Pancreas (tissue), 10 donors: Measurements from ENCODE around the gene CHSY1. TPM values are rescaled to one million over a fixed set of nuclear protein-coding genes. Genes with fewer than 3 reads are reported as not detected.
A peak's percentile ranks its signal among the peaks of the same experiment; 100 is the strongest.

Source experiments
- ATAC-seq, 4 donors: fragments of 200-7000 bp; cut with Tn5 transposase; one replicate each; pipeline versions ENCODE4 v1.8.0 to v1.9.1; 2020; ENCODE audit warnings: mild to moderate bottlenecking in 4 of 4, moderate library complexity in 4 of 4
- DNase-seq, 6 donors: peaks; one replicate each; pipeline ENCODE4 v3.0.0-alpha.2; 2020
- FAIRE-seq: peaks from 2 replicates; lab custom pipeline; 2012; peaks lifted over from hg19 to GRCh38; lab: Jason Lieb, UNC
- H3K27ac ChIP-seq, 4 donors: fragments of 200-600 bp; sonication (generic); 1 replicate in 3 of 4; 2 replicates in 1 of 4; pipeline versions ENCODE4 v1.5.0 to v1.8.0; 2020
- H3K27me3 ChIP-seq, 4 donors: fragments of 200-600 bp; one replicate each; pipeline ENCODE4 v1.8.0; 2021
- H3K36me3 ChIP-seq, 3 donors: fragments of 200-600 bp; sonication (generic) in 1 of 3; one replicate each; pipeline versions ENCODE4 v1.5.0 to v1.8.0; 2020 to 2021
- H3K4me1 ChIP-seq, 3 donors: fragments of 200-600 bp; one replicate each; pipeline ENCODE4 v1.8.0; 2021
- H3K4me3 ChIP-seq, 4 donors: fragments of 200-600 bp; sonication (generic) in 2 of 4; one replicate each; pipeline versions ENCODE4 v1.5.0 to v1.8.0; 2020 to 2021
- H3K9me3 ChIP-seq, 4 donors: fragments of 200-600 bp; one replicate each; pipeline ENCODE4 v1.8.0; 2021
- WGBS, 2 donors: extraction: QIAGEN DNeasy Blood & Tissue Kit; methylation state at CpG; one replicate each; pipeline ENCODE4 v1.1.7; 2013; 5-methylcytosine and 5-hydroxymethylcytosine counted together
- intact Hi-C, 3 donors: fragments of 100-400 bp; cut with DNase I; formaldehyde crosslinking; loops; one replicate each; pipeline versions ENCODE4 v1.11.1 to v1.14.2; 2022
- polyA plus RNA-seq, 2 donors: library from polyadenylated mRNA; stranded (reverse); fragments of 200-250 nt; gene quantifications; one replicate each; pipeline ENCODE4 v1.2.3, GENCODE V29; 2013
- total RNA-seq, 6 donors: library from RNA; stranded (reverse); fragmentation: NEBNext Ultra II Directional in 4 of 6; extraction: Animal tissue kit (Norgen Biotek cat#: 25700) in 4 of 6; gene quantifications; one replicate each; pipeline versions ENCODE4 v1.2.1 to v1.2.4, GENCODE V29; 2021 to 2023
- TF ChIP-seq, protein P1 (sequence below), 4 donors: fragments of 200-600 bp; sonication (generic) in 3 of 4; IDR thresholded peaks; one replicate each; pipeline versions ENCODE4 v1.5.0 to v1.8.0; 2021; ENCODE audit warnings: antibody characterized with exemption in 4 of 4
- donor health status: healthy with polysubstance abuse.
- donor health status: DM: no; HTN: no; CAD: no; lungs with moderate emphysema.
- donor health status: DM: no; HTN: no; CAD: no.
- donor health status: control.
- donor health status: control.
- donor health status: Bipolar disorder and iron deficiency.
- donor health status: DM: yes; HTN: yes; CAD: no.
- donor health status: DM: no; HTN: no; CAD: no.
- donor health status: DM: no; HTN: no; CAD: no.
- donor health status: DM: yes; HTN: yes; CAD: no.

Gene CHSY1, protein sequence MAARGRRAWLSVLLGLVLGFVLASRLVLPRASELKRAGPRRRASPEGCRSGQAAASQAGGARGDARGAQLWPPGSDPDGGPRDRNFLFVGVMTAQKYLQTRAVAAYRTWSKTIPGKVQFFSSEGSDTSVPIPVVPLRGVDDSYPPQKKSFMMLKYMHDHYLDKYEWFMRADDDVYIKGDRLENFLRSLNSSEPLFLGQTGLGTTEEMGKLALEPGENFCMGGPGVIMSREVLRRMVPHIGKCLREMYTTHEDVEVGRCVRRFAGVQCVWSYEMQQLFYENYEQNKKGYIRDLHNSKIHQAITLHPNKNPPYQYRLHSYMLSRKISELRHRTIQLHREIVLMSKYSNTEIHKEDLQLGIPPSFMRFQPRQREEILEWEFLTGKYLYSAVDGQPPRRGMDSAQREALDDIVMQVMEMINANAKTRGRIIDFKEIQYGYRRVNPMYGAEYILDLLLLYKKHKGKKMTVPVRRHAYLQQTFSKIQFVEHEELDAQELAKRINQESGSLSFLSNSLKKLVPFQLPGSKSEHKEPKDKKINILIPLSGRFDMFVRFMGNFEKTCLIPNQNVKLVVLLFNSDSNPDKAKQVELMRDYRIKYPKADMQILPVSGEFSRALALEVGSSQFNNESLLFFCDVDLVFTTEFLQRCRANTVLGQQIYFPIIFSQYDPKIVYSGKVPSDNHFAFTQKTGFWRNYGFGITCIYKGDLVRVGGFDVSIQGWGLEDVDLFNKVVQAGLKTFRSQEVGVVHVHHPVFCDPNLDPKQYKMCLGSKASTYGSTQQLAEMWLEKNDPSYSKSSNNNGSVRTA
- 10 to 100 TPM in 1 of 6 donors, 1 to 10 TPM in 5; 4.6 to 11.2 (median 6.6) TPM for total RNA-seq
- polyA plus RNA-seq = 1 to 10 TPM; 3.4 to 4.9 TPM

DNA sequence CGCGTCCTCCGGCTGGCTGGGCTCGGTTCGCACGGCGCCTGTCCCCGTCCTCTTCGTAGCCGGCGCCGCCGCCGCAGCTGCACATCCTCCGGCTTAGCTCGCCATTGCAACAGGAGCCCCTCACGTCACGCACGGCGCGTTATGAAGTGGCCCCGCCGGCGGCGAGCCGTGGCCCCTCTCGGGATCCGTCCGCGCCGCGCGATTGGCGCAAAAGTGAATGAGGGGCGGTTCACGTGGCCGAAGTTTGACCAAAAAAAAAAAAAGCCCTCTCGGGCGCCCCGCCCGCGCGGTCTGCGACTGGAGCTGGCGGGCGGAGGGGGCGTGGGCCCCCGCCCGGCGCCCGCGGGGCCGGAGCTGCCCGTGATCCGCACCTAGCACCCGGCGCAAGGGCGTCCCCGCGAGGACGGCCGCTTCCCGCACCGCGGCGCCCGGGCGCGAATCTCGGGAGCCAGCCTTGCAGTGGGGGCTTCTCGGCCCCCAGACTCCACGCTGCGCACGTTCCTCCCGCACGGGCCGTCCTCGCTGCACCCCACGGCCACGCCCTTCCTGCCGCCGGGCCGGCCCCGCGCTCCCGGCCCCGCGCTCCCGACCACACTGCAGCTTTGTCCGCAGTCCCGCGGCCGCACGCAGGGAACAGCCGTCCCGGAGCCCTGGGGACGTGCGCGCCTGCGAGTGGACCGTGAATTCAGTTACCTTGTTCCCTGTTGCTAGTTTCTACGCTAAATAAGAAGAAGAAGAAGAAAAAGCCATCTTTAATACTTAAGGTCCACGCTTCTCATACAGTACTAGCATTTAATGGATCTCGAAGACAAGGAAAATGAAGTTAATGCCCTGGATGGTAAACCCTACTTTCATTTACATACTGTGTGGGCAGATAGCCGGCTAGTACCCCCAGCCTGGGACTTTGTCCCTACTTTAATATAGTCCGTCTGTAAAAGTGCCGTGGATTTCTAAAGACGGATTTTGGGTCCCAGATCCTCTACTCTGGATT lies at the start of gene CHSY1:
CHSY1 (minus strand) TSS at position 219 of the 991 bp plus-strand sequence. CDS start 592 bp downstream, outside the sequence.
- intact Hi-C loops = no loop called here
- Histone ChIP-seq H3K27me3 (no peaks in the 10 kb centered on the region), H3K9me3 (no peaks in the 10 kb centered on the region), H3K27ac (peak within 1 kb of the TSS; percentile 51 to 82 (median 70)), H3K36me3 (no peaks in the 10 kb centered on the region), H3K4me3 (peak within 1 kb of the TSS; percentile 61 to 84 (median 82)), H3K4me1 (peaks cover 0 to 14% (median 7%) of the 10 kb centered on the region in 3 donors)
- TF ChIP-seq, protein P1, sequence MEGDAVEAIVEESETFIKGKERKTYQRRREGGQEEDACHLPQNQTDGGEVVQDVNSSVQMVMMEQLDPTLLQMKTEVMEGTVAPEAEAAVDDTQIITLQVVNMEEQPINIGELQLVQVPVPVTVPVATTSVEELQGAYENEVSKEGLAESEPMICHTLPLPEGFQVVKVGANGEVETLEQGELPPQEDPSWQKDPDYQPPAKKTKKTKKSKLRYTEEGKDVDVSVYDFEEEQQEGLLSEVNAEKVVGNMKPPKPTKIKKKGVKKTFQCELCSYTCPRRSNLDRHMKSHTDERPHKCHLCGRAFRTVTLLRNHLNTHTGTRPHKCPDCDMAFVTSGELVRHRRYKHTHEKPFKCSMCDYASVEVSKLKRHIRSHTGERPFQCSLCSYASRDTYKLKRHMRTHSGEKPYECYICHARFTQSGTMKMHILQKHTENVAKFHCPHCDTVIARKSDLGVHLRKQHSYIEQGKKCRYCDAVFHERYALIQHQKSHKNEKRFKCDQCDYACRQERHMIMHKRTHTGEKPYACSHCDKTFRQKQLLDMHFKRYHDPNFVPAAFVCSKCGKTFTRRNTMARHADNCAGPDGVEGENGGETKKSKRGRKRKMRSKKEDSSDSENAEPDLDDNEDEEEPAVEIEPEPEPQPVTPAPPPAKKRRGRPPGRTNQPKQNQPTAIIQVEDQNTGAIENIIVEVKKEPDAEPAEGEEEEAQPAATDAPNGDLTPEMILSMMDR (IDR thresholded peaks at IDR 0.05) = no peak
- FAIRE-seq = no peak
- peak; percentile 85 to 96 (median 90) for DNase-seq
- peak; percentile 84 to 89 (median 88) for ATAC-seq
- 1% methylated on average over 78 to 108 of the region's 108 CpGs for WGBS, 2 donors

DNA sequence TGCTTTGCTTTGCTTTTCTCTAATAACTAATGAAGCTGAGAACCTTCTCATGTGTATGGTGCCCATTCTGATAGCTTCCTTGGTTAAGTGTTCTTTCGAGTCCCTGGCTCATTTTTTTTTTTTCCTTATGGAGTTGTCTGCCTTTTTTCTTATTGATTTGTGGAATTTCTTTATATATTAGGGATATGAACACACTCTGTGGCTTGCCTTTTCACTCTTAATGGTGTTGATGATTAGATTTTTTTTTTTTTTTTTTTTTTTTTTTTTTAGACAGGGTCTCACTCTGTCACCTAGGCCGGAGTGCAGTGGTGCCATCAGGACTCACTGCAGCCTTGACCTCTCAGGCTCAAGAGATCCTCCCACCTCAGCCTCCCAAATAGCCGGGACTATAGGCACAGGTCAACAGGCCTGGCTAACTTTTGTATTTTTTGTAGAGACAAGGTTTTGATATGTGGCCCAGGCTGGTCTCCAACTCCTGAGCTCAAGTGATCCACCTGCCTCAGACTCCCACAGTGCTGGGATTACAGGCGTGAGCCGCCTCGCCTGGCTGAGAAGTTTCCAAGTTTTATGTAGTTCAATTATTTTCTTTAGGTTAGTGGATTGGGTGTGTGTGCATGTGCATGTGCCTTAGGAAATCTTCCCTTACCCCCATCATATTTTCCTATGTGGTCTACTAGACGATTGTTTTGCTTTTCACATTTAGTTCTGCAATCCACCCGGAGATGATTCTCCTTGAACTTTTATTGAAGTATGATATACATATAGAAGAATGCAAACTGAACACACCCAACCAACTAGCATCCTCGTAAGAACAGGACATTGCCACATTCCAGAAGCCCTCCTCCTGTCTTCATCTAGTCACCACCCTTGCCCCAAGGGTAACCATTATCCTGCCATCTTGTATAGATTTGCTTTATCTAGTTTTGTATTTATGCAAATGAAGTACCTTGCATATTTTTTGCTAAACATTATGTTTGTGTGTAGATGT lies 44.9 kb upstream of the CHSY1 start:
- no peak overlapping the region for H3K27ac ChIP-seq

DNA sequence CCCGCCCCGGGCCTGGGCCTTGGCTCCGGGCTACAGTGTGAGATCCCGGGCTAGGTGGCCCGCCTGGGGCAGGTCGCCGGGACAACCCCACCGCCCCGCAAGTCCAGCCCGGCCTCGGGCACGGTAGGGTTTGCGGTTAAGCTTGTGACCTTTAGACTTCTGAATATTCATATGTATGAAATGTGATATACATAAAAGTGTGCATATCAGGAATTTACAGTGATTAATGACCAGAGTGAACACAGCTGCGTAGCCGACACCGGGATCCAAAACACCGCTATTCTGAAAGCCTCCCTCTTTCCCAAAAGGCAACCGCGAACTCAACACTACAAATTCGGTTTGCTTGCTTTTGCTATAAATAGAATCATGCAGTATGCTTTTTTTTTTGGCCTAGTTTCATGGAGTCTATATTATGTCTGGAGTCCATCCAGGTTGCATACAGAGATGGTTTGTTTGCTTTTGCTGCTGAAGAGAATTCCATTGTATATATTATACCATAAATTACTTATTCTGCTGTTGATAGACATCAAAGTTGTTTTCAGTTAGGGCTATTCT lies 43.8 kb upstream of the CHSY1 start:
- Histone ChIP-seq H3K36me3 (no peaks in the 10 kb centered on the region), H3K27me3 (no peaks in the 10 kb centered on the region), H3K4me1 (peaks cover 0 to 15% (median 11%) of the 10 kb centered on the region in 3 donors), H3K27ac (peak overlapping the region; percentile 89 to 95 (median 92)), H3K4me3 (peak overlapping the region; percentile 68 to 96 (median 88)), H3K9me3 (no peaks in the 10 kb centered on the region)
- 1% methylated on average over 20 of the region's 20 CpGs for WGBS, 2 donors
- ATAC-seq (no peak), DNase-seq (peak in 2 of 6 donors; percentile 74 to 81), FAIRE-seq (no peak)
- intact Hi-C loops = no loop called here
- TF ChIP-seq, protein P1 (IDR thresholded peaks at IDR 0.05) = no peak

More for the DNA sequence above, 44.9 kb upstream of the CHSY1 start:
- no peak for FAIRE-seq
- WGBS, 2 donors = 76 to 81% methylated on average over 9 of the region's 9 CpGs
- intact Hi-C loops = no loop called here
- TF ChIP-seq, protein P1 (IDR thresholded peaks at IDR 0.05) = no peak
- Histone ChIP-seq H3K27me3 (no peaks in the 10 kb centered on the region), H3K4me1 (peaks cover 0 to 15% (median 7%) of the 10 kb centered on the region in 3 donors), H3K4me3 (peak overlapping the region in 1 of 4 donors; percentile 93), H3K9me3 (no peaks in the 10 kb centered on the region), H3K36me3 (no peaks in the 10 kb centered on the region)
- ATAC-seq = no peak
- DNase-seq = no peak
